Stimulated activated CD4-positive, alpha-beta T cell treated with anti-CD3 and anti-CD28 coated beads, Interleukin-15, amount 100 ng/mL, for 24 hours (primary cell): ENCODE measurements around the gene TJAP1.
"Not testable (repeated sequence)": the region's sequence is repeated elsewhere in the genome, so short reads cannot be mapped to it uniquely, and the experiment has no call there.

Source experiments
- DNase-seq: peaks from one replicate; pipeline ENCODE4 v3.0.0-alpha.2; 2020

TJAP1 gene

DNA sequence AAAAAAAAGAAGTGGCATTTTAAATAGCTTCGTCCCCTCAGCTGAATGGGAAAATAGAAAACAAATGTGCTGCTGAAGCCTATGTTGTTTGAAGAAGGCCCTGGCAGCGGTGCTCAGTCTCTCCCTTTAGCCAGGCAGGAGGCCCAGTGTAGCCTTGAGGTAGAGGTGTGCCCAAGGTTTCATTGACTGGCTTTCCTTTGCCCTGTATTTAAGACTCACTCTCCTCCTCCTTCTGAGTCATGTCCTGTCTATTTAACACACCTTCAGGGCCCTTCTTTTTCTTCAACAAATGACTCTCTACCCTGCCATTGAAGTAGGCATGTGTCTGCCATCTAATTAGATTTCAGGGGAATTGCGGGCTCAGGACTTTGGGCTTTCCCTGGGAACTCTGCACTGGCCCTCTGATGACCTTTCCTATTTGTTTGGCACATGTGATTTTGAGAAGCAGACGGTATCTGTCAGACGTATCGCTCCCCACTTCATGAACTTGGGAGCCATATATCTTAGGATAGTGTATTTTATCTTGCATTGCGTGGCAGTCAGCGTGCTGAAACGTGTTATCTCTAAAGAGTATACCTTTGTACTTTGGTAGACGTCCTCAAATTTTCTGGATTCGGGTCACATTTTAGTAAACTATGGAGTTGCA is 4.3 kb downstream of the TJAP1 start:
- no peak for DNase-seq

DNA sequence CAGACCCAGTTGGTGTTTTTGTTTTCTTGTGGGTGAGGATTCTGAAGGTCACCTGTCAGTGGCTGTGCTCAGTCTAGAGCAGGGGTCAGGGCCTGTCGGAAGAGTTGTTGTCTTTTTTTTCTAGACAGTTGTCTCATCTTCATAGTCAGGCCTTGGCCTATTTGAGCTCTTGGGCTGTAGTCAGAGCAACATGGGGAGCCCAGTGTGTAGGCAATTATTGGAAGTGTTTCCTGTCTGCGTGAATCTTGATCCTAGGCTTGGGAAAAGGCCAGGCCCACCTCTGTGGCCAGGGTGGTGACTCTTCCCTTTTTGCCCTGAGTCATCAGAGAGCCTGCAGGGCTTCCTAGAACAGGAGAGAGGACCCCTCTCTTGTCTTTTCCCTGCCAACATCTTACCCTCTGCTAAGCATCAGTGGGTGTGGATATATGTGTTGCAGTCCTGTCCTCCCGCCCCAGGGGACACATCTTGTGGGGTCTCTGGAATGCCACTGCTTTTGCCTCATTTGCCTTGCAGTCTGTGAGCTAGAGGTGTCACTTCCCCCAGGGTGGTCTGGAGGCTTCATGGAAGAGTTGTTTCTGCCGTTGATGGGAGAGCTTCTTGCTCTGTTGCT is 11.4 kb downstream of the TJAP1 start:
- DNase-seq: no peak

DNA sequence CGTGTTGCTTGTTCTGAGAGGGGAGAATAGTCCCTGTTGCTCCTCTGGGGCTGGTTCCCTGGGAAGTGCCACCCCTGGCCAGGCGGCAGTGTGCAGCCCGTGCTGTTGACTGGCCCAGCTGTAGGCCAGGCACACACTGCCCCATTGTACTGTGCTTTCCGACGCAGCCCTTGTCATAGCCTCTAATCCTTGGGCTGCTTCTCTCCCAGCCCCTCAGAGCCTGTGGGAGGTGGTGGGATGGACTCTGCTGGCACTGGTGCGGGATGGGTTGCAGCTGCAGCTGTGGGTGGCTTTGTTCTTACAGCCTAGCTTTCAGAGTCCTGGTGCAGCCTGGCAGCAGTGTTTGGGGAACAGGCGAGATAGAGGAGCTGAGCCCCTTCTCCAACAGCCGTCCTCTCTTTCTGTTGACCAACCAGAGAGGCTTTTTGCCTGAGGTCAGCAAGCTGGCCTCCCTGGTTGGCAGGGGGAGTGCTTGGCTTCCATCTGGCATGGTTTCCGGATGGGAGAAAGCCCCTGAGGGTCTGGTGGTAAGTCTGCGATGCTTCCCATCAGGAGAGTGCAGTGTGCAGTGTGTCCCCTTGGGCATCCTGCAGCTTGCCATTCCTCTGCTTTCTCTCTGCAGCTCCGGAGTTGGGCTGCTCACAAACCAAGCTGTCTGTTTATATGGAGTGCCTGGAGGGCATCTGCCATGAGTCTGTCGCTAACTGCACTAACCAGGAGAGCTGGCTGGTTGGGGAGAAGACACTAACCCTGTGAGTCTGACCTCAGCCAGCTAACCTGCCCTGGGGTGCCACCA is 12.1 kb downstream of the TJAP1 start:
- DNase-seq: no peak

DNA sequence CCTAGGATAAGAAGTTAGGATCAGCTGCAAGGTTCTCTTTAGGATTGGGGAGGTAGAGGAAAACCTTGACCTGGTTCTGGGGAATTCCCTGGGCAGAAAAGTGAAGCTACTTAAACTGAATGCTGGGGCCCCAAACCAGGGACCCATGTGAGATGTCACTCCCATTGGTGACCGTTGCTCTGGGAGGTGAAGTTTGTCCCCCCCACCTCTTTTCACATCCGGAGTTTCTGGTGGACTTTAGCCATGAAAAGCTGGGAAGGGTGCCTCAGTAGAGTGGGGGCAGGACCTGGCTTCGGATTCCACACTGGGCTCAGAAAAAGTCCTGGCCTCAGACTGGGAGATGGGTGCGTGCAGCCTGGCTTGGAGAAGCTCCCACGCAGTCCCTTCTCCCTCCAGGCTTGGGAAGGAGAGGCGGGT is 13.2 kb downstream of the TJAP1 start:
- DNase-seq: no peak

DNA sequence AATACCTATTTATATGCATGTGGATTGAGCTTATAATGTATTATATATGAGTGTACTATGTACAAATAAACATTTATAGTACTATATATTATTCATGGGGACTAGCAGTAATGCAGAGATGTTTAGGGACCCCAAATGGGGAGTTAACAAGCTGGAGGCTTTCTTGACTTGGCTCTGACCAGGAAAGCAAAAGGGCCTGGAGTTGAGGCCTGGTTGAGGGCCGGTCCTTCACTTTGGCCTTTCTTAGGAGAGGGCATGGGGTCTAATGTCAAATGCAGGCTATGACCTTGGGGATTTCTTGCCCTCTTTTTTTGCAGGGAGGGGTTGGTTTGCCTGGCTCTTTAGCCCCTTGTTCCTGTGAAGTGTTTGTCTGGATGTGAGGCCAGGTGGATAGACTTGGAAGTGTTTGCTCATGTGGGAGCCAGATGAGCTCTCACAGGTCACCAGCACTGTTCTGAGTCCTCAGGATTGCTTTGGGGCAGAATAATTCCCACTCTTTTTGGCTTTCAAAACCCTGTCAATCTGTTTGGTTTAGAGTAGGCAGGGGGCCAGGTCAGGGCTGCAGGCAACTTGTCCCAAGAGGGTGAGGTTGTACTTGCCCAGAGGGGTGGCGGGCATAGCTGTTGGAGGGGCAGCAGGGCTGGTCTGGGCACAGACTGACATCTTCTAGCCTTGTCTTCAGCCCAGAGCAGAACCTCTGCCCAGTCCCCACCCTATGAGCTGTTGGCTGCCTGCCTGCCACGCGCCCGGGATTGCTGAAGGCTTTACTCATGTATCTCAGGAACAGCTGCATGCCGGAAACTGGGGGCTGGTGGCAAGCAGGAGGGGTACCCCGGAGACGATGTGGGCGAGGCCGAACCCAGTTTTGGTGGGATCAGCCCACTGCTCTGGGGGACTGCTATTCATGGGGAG is 14.6 kb downstream of the TJAP1 start:
- DNase-seq: no peak

DNA sequence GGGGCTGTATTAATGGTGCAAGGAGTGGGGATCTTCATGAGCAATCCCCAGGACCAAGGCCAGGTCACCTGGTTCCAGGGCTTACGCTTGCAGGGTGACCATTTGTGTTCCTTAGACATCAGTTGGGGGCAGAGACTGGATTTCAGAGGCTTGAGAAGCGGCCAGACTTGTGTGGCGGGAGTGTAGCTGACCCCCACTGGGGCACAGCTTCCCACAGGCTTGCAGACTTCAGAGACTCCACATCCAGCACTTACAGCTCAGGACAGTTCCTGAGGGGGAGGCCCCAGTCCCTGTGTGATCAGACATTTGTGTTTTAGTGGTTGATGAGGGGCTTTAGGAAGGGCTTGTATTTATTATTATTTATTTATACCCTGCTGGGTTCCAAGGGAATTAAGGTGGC is 15.3 kb downstream of the TJAP1 start:
- DNase-seq: no peak

DNA sequence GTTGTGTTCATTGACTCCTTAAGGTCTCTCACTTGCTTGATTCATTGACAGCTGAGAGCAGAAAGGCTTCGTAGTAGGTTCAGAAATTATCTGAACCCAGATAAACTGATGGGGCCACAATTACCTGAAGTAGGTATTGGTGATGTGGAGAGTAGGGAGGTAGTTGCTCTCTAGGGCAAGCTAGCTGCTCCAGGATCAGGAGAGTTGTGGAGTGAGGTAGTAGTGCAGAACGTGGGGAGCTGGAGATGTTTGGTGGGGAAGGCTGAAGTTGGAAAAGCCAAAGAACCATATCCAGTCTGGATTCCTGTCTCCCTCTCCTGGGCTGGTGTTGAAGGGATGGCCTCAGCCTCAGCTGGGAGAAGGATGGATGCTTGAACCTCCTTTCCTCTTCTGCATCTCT is 15.9 kb downstream of the TJAP1 start:
- DNase-seq: no peak

DNA sequence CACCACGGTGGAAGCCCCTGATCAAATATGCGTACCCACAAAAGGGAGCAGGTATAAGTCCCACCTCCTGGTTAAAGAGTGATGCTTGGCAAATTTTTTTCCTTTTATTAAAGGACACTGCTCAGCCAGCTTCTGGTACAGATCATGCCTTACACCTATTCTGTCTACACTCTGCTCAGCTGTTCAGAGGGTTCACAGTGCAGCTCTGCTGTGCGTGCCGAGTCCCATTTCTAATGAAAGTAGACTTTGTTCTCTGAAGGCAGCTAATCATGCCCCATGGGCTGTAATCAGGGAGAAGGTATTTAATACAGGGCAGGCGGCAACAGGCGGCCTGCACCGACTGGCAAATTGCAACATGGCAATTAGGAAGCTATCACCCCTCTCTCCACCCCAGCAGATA is 16.5 kb downstream of the TJAP1 start:
- DNase-seq: no peak

DNA sequence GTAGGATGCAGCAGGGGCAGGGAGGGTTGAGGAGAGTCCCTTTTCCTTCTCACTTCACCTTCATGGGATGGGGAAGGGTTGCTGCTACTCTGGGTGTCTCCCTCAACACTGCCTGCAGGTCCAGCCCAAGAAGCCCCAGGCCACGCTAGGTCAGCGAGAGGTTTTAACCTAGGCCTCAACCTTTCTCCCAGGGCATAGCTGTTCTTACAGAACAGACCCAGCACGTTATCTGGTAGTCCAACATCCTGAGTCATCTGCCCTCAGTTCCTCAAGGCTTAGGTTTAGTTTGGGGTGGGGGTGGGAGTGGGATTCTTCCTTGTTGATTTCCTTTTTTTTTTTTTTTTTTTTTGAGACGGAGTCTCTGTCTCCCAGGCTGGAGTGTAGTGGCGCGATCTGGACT is 17.0 kb downstream of the TJAP1 start:
- no peak for DNase-seq

DNA sequence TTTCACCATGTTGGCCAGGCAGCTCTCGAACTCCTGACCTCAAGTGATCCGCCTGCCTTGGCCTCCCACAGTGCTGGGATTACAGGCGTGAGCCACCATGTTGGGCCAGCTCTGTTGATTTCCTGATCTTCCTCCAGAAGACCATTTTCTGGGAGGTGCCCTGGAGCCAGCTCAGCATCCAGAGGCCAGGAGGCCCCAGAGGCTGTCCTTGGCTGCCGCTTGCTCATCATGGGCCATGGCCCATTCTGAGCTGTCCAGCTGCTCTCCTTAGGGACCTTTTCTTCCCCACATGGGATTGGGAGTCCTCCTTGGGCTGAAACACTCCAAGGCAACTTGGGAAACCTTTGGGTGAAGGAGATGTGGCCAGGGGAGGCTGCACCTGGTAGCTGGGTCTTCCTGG is 17.4 kb downstream of the TJAP1 start:
- no peak for DNase-seq

DNA sequence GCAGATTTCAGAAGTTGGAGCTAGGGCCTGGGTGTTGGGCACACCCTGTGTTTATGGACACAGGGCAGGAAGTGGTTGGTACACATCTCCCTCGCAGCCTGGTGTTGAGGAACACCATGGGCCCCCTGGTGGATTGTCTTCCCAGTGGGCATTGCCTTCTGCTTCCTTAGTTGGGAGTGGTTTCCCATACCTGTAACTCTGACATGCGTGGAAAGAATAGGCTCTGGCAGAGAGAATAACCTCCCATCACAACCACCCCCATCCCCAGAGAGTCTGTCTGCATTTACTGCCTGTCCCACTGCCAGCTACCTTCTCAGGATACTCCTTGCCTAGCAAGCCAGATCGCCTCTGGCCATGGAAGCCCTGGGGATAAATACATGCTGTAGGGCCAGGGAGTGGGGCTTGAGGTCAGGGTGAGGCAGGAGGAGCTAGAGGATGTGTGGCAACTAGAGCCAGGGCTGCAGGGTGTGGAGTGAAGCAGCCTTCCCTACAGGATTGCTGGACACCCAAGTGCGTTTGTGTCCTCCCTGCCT is 18.1 kb downstream of the TJAP1 start:
- DNase-seq: no peak

DNA sequence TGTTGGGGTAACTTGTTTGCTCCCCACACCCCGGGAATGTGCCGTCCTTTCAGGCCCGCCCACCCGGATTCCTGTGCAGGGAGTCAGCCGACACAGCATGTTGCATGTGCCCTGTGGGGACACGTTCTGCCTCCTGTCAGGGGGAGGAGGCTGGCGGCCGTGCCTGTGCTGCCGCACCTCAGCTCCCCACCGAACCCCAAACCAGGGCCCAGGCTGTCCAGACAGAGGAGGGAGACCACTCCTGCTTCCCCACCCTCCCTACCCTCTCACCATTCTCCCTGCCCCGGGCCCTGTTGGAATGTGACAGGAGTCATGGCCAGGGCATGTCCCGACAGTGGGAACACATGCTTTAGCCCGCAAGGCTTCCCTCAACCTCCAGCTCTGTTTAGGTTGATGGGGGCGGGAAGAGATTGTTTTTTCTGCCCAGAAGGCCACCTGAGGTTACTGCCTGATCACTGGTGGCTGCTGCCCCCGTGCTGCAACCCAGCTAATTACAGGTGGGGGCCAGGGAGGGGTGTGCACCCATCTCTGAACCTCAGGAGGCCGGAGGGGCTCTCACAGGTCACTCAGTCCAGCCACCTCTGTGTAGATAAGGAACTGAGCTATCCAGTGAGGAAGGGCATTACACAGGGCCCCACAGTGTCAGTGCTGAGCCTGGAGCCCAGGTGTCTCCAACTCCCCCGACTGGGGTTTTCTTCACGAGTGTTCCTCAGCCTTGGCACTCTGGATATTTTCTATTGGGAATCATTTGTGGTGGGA is 19.2 kb downstream of the TJAP1 start:
- peak; percentile 20 for DNase-seq

DNA sequence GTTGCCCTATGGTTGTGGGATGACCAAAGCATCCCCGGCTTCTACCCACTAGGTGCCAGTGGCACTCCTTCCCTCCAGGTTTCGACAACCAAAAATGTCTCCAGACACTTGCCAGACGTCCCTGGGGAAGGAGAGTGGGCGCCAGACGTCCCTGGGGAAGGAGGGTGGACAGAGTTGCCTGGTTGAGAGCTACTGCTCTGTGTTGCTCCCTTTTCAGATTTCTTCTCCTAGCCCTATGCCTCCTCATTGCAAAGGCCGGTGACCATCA is 19.7 kb downstream of the TJAP1 start:
- no peak for DNase-seq

DNA sequence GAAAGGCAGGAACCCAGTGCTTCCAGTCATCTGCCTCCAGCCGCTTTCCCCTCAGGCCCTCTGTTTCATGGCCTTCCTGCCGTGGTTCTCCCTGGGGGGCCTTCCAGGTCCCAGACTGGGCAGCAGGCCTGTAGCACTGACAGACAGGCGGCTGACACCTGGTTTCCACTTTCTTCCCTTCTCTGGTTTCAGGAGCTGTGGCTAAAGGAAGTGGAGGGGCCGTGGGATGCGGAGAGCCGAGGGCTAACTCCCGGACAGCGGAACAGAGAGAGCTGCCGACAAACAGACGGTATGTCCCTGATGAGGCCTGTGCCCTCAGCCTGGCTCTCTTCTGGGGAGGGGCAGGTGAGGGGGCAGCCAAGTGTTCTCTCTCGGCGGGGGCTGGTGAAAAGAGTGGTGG is 20.3 kb downstream of the TJAP1 start:
- DNase-seq: no peak

DNA sequence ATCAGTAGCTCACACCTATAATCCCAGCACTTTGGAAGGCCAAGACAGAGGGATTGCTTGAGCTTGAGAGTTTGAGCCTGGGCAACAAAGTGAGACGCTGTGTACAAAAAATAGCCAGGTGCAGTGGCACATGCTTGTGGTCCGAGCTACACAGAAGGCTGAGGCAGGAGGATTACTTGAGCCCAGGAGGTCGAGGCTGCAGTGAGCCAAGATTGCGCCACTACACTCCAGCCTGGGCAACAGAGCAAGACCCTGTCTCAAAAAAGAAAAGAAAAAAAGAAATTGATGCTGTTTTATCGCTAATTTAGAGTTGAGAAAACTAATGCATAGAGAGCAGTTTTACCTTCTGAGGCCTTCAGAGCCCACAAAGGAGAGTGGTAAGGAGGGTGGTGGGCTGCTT is 20.9 kb downstream of the TJAP1 start:
- not testable (repeated sequence) for DNase-seq

DNA sequence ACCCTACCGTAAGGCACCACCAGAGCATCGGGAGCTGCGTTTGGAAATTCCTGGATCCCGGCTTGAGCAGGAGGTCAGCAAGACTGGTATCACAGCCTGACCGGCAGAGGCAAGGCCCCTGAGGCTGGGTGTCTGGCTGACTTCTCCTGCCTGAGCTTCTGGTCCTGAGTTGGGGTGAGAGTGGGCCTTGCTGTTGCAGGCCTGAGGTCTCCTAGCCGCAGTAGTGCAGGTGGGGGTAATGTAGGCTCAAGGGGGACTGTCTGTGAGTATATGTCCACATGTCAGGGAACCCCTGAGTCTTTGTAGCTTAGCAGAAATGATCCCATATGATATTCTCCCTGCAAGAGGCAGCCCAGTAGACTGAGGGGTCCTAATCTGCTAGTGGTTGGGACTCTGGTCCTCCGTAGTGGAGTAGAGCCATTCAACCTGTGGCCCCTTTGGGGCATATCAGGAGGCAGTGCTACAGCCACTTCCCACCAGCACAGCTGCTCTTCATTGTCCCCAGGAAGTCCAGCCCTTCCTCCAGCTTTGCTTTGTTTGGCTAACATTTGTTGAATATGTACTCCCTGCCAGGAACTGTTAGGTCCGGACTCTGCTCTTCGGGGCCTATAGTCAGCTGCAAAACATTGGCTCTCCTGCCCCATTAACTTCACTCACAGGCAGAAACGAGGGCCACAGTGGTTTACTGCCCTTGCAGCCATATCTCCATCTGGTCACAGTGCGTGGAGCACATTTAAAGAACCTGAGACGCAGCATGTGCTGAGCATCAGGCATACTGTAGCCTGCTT is 21.9 kb downstream of the TJAP1 start:
- DNase-seq: no peak

DNA sequence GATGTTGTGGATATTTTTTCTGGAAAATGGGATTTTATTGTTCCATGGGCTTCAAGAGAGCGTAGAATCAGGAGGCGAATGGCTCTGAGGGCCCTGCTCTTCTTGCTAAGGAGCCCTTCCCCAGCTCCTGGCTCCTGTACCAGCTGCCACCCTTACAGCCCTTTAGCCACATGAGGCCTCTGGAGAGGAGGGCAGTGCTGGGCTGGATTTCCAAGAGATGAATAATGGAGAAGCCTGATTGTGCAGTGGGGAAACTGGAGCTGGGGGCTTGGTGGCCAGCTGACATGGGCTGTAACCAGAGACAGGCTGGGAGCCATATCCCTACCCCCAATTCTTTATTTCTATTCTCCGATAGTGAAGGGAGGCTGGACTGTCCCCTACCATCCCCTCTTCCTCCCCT is 23.6 kb downstream of the TJAP1 start:
- DNase-seq: no peak

DNA sequence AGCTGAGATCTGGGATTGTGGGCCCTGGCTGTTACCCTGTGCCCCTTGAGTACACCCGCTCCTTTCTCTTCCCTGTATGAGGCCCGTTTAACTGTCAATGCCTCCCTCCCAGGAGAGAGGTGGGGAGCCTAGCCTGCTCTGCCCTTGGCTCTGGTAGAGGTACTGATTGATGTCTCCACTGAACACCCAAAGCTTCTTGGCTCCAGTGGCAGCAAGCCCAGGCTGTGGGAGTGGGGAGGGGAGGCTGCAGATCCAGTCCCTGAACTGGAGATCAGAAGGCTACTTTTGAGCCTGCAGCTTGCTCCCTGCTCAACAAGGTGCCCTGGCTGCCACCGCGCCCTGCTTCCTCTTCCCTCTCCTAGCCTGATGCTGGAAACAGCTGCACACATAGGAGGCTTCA is 25.3 kb downstream of the TJAP1 start:
- DNase-seq: no peak

DNA sequence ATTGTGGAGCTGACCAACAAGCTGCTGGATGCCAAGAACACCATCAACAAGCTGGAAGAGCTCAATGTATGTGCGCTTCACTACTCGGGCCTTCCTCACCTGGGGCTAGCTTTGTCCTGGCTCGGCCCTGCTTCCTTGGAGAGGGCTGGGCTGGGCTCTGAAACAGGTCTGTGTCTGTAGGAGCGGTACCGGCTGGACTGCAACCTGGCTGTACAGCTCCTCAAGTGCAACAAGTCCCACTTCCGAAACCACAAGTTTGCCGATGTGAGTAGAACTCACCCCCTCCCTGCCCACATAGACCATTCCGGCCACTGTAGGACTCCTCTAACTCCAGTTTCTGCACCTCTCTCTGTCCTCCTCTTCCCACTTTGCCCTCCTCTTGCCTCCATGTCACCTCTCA is 26.1 kb downstream of the TJAP1 start:
- DNase-seq: no peak

DNA sequence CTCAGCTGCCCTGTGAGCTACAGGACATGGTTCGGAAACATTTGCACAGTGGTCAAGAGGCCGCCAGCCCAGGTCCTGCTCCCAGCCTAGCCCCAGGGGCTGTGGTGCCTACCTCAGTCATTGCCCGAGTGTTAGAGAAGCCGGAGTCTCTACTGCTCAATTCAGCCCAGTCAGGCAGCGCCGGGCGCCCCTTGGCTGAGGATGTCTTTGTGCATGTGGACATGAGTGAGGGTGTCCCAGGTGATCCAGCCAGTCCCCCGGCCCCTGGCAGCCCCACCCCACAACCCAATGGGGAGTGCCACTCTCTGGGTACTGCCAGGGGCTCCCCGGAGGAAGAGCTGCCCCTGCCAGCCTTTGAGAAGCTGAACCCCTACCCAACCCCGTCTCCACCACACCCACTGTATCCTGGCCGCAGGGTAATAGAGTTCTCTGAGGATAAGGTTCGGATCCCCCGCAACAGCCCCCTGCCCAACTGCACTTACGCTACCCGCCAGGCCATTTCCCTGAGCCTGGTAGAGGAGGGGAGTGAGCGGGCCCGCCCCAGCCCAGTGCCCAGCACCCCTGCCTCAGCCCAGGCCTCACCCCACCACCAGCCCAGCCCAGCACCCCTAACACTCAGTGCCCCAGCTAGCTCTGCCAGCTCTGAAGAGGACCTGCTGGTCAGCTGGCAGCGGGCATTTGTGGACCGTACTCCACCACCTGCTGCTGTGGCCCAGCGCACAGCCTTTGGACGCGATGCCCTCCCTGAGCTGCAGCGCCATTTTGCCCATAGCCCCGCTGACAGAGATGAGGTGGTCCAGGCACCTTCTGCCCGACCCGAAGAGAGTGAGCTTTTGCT is 27.6 kb downstream of the TJAP1 start:
- DNase-seq: no peak

DNA sequence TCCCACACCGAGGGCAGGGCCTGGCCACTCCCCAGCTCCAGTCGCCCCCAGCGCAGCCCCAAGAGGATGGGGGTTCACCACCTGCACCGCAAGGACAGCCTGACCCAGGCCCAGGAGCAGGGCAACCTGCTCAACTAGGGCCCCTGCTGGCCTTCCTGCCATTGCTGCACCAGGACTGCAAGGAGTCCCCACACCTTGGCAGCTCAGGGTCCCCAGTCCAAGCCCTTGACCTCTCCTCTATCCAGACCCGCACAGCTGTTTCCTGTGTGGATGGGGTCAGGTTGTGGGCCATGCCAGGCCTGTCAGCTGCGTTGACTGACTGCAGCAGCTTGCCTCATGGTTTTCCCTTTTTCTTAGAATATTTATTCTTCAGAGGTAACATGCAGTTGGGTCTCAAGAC is 28.3 kb downstream of the TJAP1 start:
- DNase-seq: no peak
